Measurements from ENCODE around the gene PITPNM3.

The PITPNM3 gene

DNA sequence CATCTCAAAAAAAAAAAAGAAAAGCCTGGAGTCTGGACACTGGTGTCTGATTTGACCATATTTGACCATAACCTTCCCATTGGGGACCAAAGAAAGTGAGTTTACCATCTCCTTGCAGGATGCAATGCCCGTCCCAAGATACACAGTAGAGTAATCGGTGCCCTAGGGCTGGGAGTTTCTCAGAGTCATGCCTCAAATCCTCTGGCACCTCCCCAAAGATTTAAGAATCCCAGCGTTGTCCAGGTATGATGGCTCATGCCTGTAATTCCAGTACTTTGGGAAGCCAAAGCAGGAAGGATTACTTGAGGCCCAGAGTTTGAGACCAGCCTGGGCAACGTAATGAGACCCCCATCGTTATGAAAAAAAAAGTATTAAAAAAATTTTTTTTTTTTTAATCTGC lies 5.0 kb downstream of the PITPNM3 start:
- no peak for DNase-seq

DNA sequence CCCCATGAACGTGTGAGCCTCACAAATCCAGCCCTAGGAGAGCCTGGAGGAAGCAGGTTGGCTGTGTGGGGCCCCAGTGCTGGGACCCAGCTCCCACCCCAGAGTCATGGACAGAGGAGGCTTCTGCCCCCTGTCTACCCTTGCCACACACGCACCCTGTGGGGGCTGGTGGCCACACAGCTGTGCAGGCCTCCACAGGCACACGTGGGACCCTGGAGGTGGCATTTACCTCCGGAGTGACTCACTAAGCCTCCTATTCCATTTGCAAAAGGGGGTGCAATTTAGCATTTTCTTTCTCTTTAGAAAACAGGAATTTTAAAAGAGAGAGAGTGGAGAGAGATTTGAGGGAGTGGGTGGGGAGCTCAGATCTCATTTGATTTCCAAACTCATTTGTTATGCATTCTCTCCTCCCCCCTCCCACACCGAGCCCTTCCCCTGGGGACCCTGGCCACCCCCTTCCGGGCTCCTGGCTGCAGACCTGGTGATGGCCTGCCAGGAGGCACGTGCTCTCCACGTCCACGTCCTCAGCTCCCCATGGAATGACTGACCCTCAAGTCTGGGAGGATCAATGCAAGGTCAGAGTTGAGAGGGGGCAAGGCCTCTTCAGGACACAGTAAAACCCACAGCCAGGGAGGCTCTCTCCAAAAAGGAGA lies 6.8 kb downstream of the PITPNM3 start:
- no peak for DNase-seq

DNA sequence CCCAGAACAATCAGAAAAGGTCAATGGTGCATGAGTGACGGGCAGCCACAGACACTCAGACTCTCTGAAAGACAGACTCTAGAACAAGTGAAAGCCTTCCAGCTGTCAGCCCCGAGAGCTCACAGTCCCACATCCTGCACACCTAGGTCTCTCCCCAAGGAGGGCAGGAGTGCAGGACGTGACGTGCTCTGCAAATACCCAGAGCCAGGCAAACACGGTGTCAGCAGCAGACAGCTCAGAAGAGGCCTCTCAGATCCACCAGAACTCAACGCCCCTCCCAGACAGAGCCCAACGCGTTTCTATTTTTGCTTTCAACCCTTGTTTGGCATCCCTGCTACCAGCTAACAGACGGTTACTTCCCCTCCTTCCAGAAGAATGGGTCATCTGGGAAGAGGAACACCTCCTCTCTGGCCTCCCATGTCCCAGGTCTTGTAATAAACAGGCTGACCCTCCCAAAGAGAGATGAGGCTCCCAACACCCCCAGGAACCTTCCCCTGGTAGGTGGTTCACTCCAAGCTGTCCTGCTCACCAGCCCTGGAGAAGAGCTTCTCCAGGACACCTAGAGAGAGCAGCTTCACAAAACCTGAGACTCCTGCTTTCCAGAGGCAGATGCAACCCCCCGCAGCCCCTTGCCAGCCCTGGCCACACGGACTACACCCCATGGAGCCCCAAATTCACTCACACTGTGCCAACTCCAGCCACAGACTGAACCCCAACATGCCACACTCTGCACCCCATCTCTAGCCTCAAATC lies 7.6 kb downstream of the PITPNM3 start:
- no peak for DNase-seq

DNA sequence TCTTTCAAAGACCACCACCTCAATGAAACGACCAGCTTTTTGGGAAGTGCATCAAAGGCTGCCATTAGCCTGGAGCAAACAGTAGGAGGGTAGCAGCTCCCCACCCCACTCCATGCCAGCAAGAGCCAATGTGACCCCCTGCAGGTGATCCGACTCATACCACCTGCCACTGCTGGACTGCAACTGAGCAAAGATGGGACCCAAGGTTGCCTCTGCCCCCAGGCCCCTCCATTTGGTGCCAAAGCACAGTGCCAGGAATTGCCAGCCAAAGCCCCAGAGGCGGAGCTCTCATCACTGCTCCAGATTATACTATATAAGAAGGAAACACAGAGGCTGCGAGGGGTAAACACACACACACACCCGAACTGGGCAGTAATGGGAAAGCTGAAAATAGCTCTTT lies 8.3 kb downstream of the PITPNM3 start:
- DNase-seq = no peak

DNA sequence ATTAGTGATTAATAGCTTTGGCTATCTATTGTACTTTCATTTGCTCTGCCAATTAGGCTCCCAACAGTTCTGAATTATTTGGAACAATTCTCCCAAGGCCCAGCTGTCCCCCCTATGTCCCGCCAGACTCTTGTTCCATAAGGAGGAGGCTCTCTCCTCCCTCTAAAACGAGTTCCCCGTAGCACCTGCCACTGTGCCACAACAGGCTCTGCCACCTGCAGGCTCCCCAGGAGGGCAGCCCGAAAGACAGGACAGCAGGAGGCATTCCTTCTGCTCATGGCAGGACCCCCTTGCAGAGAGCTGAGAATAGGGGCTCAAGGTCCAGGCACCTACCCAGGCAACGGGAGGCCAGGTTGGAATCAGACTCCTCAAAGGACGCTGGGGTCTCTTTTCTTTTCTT lies 9.0 kb downstream of the PITPNM3 start:
- DNase-seq = no peak

DNA sequence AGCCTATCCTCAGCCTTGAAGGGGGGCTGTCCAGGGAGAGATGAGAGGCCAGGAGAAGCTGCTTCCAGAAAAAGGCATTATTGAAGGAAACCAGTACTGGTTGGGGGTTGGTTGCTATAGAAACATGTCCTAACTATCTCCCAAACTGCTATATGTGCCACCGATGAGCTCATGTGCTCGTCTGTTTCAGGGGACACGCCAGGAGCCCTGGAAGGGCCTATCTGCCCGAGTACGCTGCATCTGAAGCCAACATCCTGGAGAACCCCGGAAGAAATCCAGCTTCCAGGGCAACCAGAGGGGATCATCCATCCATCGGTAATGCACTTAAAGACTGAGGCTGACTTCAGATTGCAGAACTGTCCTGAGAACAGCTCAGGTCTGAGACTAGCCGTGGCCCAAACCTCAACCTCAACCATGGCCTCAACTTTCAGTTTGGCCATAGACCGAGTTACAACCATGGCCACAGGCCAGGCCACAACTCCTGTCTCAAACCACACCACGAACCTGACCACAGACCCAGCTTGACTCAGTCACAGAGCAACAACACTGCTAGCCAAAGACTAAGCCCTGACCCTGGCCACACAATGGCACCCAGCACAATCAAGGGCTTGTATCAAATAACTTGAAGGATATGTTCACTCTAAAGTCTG lies 10.2 kb downstream of the PITPNM3 start:
- DNase-seq = no peak

DNA sequence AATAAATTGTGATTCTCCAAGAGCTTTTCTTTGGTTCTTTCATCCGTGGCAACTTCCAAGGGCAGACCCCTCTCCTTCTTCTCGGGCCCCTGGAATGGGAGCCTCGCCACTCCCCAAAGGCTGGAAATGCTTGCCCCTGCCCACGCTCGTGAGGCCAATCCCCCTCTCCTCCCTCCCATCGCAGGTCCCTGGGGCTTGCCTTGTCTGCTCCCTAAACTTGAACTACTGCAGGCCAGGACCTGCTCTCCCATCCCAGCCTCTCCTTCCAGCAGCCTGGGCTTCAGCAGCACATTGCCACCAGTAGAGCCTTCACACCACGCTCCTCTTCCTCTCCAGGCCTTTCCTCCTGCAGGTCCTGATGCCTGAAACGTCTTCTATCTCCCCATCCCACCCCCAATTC lies 11.1 kb downstream of the PITPNM3 start:
- DNase-seq = no peak

DNA sequence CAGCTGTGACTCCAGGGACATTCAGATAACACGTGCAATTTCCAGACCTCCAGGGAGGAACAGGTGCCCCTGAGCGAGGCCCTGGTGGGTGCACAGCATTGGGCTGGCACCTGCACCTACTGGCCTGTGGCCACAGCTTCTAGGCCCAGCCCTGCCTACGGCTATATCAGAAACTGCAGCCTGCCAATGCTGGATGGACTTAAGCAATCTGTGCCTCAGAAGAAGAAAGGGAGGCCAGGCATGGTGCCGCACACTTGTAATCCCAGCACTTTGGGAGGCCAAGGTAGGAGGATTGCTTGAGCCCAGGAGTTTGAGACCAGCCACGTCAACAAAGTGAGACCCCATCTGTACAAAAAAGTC lies 12.4 kb downstream of the PITPNM3 start:
- DNase-seq = no peak

DNA sequence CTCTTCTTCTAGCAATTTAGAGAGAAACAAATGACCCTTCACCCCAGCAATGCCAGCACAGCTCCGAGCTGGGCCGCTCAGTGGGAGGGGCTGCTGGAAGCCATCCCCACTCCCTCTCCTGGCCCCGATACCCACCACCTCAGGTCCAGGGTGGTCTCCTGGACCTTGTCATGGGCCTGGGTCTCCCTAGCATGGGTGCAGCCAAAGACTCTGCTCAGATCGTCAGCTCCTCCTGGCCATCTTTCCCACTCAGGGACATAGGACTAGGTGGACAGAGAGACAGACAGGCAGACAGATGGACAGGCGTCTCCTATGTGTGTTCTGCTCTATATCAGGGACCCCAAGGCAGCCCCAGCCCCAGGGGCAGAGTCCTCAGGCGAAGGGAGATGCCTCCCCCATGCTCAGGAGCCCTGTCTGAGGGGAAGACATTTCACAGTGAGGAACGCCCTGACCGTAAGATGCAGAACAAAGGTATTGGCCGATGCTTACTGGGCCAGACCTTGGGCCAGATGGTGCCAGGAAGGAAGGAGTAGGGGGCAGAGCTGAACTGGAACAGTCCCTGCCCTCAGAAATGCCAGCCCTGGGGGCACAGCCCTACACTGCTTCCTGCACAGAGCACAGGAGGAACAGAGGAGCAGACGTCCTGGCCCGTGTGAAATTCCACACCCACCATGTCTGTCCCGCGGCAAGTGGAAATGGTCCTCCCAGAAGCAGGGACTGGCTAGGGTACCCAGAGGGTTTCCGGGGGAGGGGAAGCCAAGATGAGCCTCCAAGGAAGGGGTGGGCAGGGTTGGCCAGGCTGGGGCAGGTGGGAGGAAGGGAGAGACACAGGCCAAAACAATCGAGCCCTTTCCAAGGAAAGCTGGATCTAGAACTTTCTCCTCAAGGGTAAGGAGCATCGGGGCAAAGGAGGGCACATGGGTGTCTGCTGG lies 13.0 kb downstream of the PITPNM3 start:
- DNase-seq = no peak

DNA sequence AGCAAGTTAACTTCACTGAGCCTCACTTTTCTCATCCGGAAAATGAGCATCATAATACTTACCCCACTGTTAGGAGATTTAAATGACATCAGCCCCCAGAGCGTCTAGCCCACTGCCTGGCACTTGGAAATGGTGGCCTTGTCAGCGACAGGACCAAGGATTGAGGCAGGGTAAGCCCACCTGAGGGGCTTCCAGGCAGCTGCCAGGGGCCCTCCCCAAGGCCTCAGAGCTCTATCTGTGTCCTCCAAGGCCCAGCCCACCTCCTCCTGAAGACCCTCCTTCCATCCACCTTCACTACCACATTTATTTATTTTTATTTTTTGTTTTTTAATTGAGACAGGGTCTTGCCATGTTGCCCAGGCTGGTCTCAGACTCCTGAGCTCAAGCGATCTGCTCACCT lies 13.8 kb downstream of the PITPNM3 start:
- no peak for DNase-seq

DNA sequence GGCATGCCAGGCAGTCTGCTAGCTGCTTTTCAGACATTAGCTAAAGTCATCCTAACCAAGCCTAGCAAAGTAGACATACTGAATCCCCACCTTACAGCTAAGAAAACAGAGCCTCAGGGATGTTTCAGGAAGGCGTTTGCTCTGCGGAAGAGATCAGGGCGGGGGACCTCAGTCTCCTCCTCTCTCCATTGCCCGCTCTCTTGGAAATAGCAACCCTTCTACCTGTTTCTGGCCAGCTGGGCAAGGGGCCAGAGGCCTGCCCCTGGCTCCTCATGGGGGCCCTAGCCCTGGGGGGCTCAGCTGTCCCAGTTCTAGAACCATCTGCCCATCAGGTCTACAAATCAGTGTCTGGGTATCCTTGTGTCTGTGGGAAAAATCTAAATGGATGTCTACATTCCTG lies 14.5 kb downstream of the PITPNM3 start:
- no peak for DNase-seq

DNA sequence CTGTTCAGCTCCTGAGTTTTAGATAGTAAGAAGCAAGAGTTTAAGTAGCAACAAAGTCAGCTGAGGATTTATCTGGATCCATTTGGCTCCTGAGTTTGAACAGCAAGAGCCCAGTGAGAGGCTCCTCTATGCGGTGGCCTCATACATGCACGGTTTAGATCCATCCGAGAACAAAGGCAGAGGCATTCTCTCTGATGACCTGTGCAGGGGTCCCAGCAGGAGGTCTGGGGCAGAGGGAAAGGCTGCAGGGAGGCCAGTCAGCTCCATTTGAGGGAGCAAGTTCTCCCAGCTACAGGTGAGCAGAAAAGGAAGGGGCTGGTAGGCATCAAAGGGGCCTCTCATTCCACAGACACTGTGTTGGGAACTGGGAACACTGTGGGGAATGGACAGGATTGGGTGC lies 16.5 kb downstream of the PITPNM3 start:
- DNase-seq = no peak

DNA sequence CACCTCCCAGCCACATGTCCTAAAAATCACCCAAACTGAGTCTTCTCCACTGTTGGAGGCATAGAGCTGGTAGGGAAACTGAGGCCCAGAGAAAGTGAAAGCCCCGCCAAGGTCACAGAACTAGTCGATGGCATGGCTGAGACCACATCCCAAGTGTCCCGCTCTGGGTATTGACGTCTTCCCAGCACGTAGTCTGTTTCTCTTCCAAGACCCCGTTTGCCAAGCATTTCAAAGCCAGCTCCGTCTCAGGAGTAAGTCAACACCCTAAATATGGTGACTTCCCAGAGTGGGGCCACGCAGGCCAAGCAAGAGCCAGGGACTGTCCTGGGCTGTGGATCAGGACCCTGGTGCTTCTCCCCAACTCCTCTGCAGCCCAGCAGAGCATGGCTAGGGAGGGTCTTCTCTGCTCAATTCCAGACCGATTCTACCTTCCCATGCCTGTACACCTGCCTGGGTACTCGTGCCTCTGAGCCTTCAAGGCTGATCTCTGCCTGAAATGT lies 19.7 kb downstream of the PITPNM3 start:
- DNase-seq = no peak

DNA sequence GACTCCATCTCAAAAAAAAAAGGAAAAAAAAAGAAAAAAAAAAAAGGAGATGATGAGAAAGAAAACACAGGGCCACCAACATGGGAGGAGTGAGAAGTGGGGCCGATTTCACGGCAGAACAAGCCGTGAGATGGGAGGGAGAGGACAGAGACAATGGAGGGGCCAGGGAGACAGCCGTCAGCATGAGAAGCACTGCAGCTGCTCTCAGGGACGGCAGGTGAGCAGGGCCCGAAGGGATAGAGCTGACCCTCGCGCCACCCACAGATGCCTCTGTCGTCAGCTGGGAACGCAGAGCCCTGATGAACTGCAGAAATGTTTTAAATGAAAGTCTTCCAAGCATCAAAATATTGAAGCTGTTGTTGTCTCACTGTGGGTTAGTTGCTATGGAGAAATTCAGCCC lies 20.3 kb downstream of the PITPNM3 start:
- DNase-seq = no peak

DNA sequence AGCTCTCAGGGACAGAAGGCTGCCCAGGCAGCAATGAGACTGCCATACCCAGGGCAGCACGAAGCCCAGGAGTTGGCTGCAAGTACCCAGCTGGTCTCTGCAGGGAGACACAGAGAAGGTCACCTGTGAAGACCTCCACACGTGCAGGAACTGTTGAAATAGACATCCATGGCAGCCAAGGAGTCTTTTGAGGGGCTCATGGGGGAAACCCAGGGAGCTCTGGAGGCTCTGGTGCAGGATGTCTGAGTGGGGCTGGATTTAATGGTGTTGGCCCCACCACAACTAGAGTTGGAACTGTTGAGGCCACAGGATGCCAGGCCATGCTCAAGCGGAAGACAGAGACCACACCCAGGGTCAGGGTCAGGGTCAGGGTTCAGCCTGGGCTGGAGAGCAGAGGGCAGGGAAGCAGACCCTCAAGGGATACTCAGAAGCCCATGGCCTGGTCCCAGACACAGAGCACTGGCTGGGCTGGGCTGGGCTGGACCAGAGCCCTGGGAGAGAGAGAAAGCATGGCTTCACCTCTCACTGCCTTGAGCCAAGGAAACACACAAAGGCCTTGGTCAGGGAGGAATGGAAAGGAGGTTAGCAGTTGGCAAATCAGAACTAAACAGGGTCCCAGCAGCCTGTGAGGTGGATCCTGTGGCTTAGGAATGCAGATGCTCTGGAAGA lies 21.4 kb downstream of the PITPNM3 start:
- no peak for DNase-seq

DNA sequence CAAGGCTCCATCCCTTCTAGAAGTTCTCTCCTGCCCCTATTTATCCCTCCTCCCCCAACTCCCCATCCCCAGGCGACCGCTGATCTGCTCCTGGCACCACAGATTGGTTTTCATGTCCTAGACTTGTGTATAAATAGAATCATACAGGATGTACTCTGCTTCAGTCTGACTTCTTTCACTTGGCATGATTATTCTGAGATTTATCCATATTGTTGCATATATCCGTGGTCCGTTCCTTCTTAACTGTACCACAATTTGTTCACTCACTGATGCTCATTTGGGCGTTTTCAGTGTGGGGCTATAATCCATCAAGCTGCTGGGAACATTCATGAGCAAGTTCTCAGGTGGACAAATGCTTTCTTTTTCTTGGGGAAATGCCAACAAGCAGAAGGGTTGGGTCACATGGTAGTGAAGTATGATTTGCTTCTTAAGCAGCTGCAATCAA lies 23.9 kb downstream of the PITPNM3 start:
- DNase-seq = no peak

DNA sequence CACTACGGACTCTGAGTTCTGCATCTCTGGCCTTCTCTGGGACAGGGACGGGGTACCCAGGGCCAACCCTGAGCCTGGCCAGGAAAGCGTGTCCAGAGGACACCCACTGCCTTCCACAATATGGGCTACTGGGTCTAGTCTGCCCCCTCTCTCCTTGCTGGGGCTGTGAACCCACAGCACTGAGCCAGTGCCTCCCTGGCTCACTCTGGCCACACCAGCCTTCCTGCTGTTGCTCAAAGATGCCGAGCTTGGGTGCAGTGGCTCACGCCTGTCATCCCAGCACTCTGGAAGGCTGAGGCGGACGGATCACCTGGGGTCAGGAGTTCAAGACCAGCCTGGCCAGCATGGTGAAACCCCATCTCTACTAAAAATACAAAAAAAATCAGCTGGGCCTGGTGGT lies 24.8 kb downstream of the PITPNM3 start:
- no peak for DNase-seq

DNA sequence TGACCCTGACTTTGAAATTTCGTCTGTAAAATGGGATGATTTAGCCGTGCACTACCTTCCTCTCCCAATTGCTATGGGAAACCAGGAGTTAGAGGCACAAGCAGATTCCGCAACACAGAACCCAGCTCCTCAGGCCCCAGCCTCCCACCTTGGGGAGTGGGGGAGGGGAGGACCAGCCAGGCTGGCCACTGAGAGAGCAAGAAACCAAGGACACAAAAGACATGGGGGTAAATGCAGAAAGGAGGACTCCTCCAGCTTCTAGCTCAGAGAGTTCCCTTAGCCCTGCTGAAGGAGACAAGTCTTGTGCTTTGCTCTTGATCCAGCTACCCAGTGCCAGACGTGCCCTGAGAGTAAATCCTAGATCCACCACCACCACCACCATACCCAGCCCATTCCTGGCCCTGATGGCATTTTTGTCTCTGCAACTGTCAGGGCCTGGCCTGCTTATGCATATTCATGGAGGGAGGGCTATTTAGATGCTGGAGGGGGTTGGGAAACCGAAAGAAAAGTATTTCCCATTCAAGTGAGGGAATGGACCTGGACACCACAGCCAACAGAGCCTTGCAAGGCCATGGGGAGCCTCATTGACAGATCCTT lies 25.9 kb downstream of the PITPNM3 start:
- DNase-seq = no peak

DNA sequence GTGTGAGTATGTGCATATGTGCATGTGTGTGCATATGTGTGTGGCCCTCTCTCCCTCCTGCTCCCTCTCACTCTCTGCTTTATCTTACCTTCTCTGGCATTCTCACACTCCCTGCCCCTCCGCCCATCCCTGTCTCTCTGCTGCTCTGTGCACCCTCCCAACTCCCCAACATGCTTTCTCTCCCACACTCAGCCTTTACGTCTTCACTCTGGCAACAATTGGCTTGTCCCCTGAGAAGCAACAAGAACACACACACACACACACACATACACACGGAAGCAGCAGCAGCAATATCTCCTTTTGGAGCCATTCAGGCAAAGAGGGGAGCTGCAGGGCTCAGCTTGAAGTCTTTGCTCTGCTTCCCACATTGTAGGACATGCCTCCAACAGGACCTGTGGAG lies 27.8 kb downstream of the PITPNM3 start:
- no peak for DNase-seq

DNA sequence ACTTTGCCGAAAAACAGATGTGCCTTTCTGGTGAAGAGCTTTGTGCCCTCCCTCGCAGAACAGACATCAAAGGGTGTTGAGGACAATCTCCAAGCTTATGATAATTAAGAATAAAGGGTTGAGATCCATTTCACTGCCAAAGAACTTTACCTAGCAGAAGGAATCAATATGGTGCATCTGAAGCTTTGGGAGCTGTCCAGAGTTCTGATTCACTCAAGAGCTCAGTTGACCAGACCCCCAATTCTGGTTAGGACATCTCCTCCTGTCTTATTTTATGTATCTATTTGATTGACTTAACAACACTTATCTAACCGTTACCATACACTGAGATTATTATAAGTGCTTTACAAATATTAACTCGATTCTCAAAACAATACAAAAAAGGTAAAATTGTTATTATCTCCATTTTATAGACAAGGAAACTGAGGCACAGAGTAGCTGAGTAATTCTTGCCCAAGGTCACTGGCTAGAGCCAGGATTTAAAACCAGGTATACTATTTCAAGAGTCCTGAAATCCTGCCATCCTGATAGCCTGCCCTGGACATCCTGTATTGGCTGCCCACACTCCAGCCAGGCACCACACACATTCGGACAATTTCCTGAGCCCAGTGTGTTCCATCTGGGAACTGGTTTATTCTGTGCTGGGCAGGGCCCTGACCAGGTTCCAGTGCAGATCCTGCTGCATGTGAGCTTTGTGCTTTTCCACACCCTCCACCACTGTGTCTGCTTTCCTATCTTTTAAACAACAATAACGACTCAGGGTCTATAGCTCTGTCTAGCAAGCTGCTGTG lies 29.8 kb downstream of the PITPNM3 start:
- DNase-seq = no peak

DNA sequence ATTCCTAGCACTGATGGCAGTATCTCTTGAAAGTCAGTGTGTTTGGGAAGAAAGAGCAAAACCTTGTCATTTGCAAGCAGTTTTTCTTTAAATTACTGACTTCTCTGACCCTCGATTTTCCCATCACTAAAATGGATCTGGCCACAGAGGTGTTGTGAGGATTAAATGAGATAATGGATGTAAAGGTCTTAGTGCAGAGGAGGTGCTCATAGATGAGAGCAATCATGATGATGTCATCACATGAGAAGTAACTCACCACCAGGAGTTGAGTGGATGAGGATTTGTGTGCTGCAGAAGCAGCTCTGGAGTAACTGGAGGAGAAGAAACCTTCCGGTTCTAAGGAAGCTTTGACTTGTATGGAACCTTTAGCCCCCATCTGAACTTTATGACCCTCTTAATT lies 30.6 kb downstream of the PITPNM3 start:
- no peak for DNase-seq

Measured in NCI-H1417 treated with DMSO at 0.1 percent for 48 hours (cell line).